ENCODE data around the gene CHST2.
"Not testable (repeated sequence)": the region's sequence is repeated elsewhere in the genome, so short reads cannot be mapped to it uniquely, and the experiment has no call there.

The CHST2 gene, protein sequence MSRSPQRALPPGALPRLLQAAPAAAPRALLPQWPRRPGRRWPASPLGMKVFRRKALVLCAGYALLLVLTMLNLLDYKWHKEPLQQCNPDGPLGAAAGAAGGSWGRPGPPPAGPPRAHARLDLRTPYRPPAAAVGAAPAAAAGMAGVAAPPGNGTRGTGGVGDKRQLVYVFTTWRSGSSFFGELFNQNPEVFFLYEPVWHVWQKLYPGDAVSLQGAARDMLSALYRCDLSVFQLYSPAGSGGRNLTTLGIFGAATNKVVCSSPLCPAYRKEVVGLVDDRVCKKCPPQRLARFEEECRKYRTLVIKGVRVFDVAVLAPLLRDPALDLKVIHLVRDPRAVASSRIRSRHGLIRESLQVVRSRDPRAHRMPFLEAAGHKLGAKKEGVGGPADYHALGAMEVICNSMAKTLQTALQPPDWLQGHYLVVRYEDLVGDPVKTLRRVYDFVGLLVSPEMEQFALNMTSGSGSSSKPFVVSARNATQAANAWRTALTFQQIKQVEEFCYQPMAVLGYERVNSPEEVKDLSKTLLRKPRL

DNA sequence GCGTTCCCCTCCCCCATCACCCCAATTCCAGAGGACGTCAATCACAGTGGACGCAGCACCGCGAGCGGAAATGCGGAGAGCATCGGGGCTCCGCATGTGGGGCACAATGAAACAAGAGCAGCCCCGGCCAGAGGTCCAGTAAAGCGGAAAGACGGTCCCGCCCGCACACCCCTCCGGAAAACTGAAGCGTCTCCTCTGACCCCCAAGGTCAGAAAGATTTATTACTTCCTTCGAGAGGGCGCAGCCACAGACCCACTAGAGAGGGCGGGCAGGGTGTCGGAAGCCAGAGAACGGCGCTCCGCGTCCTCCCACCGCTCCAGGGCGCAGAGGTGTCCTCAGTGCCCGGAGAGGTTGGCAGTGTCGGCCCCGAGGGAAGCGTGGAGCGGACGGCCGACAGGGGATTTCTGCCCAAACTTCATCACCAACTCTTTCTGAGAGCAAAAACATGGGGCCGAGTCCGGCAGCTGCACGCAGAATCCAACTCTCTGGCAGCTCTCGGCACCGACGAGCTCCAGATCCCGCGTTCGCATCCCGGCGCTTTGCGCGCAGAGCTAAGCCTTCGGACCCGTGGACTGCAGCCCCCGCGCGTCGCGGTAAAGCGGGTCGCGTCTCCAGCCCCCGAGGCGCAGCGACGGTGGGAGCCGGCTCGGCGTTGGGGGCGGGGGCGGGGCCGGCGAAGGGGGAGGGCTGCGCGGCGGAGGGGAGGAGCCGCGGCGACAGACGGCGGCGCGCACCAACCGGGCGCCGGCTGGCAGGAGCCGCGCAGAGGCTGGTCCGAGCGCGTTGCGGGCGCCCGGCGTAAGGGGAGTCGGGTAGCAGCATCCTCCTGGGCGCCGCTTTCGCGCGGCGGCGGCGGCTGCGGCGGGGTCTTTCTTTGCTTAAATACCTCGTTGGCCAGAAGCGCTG lies at the start of gene CHST2:
Gene CHST2, plus strand, starts transcription at position 763 of the 906 bp plus-strand sequence. CDS start 1,046 bp downstream, outside the sequence.
- DNase-seq (ENCODE audit: low read depth): no peak

DNA sequence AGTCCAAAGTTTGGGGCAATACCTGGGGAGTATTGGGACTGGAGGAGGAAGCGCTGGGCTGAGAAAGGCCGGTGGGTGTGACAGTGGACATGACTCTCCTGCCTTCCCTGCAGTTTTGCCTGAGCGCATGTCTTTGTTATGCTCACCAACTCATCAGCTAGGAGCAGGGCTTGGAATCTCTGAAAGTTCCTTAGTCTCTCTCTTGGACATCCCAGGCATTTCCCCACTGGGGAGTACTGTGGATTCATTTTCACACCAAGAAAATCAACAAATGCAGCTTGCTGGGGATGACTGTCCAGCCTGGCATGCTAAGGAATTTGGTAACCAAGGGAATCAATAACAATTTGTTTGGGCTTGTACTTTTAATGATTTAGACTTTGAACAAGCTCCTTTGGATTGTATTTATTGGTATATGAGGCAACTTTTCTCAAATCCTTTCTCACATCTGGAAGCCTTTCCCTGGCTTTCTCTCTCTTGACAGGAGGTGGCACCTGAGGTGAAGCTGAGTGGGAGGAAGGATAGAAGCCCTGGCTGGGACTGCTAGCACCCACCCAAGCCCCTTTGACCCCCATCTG lies 48.5 kb upstream of the CHST2 start:
- peak; percentile 8 for DNase-seq (ENCODE audit: low read depth)

DNA sequence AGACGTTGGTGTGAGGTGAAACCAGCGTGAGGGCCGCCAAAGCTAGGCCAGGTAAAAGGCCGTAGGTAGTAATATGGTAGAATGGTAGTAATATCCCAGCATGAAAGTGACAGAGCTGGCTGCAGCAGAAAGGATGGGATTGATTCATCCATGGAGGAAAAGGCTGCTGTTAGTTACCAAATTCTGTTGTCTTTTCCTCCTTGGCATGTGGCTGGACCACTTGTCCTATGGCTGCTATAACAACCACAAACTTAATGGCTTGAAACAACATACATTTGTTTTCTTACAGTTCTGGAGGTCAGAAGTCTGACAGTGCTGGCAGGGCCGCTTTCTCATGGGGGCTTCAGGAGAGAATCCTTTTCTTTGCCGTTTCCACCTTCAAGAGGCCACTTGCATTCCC lies 47.8 kb upstream of the CHST2 start:
- DNase-seq (ENCODE audit: low read depth): no peak

GRCh38 chr3:143072298-143073020 lies 47.1 kb upstream of the CHST2 start:
- DNase-seq (ENCODE audit: low read depth): not testable (repeated sequence)

GRCh38 chr3:143073541-143073940 lies 46.0 kb upstream of the CHST2 start:
- DNase-seq (ENCODE audit: low read depth): not testable (repeated sequence)

GRCh38 chr3:143073983-143074382 lies 45.6 kb upstream of the CHST2 start:
- DNase-seq (ENCODE audit: low read depth): not testable (repeated sequence)

DNA sequence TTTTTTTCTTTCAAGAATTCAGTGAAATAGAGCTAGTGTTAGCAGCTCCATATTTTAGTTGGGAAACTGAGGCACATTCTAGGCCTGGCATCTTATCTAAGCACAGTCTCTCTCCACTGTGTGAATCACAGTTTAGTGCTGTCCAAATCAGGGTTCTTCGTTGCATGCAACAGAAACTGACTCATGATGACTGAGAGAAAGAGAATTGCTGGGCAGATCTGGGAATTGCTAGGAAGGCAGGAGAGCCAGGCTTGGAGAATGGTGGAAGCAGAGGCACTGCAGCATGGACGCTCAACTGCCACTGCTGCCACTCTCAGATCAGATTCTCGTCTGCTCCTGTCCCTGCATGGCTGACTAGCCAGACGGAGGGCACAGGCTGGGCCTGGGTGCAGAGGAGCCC lies 40.7 kb upstream of the CHST2 start:
- DNase-seq (ENCODE audit: low read depth): no peak

GRCh38 chr3:143080196-143080595 lies 39.4 kb upstream of the CHST2 start:
- DNase-seq (ENCODE audit: low read depth): no peak

GRCh38 chr3:143081365-143081764 lies 38.2 kb upstream of the CHST2 start:
- DNase-seq (ENCODE audit: low read depth): no peak

DNA sequence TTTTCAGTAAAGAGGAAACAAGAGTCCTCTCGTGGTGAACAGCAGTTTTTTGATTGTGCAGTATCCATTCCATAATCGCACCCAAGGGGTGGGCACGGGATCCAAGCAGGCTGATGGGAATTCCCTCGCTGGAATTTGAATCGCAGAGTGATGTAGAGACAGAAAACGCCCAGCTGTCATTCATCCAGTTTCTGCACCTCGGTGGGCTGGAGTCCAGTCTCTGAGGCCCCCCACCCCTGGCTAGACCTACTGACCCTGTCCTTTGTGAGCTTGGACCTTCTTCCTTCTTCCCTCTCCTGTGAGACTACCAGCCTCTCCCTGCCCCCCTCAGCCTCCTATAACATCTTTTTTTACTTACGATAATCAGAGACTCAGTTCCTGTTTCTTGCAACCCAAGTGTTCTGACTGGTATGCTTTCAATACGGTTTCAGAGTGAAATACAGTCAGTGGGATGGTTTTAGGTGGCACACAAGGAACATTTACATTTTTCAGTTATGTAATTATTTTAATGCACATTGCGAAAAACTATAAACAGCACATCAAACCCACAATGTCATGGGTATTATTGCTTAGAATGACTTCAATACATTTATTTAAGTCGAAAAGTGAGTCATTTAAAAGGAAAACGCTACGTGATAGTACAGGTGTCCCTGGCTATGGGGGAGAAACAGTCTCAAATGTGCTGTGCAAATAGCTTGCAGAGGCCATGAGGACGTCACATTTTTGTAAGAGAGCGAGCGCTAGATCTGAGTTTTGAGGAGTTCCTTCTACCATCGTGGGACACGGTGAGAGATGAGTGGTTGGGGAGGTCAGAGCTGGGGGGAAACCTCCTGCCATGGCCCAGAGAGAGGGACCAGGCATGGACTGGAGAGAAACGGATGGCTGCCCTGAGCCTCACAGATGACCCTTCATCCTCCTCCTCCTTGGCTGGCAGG lies 37.5 kb upstream of the CHST2 start:
- no peak for DNase-seq (ENCODE audit: low read depth)

DNA sequence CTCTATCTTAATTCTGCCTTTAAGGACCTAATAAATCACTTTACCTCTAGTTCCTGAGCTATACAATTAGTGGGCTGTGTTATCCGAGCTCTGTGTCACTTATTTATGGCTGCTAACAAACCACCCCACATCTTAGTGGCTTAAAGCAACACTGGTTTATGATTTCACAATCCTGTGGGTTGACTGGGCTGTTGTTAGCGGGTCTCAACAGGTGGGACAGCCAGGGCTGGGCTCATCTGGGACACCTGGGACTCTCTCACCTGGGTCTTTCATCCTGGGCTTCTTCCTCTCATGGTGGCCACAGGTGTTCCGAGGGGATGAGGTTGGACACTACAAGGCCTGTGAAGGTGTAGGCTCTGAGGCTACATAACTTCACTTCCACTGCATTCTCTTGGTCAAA lies 35.8 kb upstream of the CHST2 start:
- DNase-seq (ENCODE audit: low read depth): no peak

DNA sequence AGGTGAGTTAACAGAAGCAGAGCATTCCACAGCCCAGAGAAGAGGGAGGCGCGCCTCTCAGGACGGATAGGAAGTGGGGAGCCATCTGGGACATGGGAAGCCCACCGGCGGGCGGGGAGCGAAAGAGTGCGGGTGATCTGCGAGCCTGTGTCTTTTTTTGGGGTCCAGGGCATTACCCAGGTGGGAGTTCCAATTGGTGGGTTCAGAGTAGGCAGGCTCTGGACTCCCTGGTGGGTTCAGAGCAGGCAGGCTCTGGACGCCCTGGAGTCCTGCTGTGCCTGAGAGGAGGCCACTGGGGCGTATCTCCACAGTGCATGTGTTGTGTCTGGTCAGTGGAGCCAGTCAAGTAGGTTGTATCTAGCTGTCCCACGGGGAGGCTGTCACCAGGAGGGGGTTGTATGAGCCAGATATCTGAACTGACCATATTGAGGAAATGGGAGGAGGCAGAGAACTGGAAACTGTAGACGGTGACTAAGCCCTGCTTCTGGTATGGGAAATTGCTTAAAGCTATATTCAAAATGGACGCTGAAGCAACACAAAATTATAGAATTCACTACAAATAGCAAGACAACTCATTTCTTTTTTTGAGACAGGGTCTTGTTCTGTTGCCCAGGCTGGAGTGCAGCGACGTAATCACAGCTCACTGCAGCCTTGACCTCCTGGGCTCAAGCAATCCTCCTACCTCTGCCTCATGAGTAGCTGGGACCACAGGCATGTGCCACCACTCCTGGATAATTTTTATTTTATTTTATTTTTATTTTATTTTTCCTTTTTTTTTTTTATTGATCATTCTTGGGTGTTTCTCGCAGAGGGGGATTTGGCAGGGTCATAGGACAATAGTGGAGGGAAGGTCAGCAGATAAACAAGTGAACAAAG lies 34.5 kb upstream of the CHST2 start:
- no peak for DNase-seq (ENCODE audit: low read depth)

GRCh38 chr3:143088835-143089234 lies 30.7 kb upstream of the CHST2 start:
- no peak for DNase-seq (ENCODE audit: low read depth)

GRCh38 chr3:143089965-143090364 lies 29.6 kb upstream of the CHST2 start:
- DNase-seq (ENCODE audit: low read depth): no peak

DNA sequence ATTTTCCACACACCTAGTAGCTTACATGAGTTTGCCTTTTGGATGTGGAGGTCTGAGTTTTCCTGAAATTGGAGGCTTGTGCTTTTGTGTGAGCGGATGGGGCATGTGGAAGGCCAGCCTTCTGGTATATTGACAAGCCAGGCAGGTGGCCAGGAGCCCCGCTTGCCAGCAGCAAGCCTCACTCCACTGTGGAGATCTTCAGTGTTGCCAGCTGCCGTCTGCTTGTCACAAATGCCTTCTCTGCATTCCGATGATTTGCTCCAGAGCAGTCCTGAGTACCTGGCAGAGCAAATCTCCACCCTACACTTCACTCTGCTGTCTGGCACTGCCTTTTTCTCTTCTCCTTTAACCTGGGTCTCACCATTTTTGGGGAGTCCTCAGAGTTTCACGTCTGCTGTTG lies 29.1 kb upstream of the CHST2 start:
- no peak for DNase-seq (ENCODE audit: low read depth)

GRCh38 chr3:143090976-143091837 lies 28.4 kb upstream of the CHST2 start:
- DNase-seq (ENCODE audit: low read depth): no peak

GRCh38 chr3:143092191-143092590 lies 27.4 kb upstream of the CHST2 start:
- DNase-seq (ENCODE audit: low read depth): no peak

DNA sequence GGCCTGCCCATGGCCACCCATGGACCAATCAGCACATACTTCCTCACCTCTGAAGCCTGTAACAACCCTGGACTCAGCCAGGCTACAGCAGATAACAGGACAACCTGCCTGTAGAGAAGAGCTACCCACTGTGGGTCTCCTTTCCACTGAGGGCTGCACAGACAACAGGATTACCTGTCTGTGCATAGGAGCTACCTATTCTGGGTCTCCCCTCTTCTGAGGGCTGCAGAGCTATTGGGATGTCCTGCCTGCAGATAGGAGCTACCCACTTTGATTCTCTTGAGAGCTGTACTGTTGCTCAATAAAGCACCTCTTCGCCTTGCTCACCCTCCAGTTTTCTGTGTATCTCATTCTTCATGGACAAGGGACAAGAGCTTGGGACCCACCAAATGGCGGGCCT lies 23.8 kb upstream of the CHST2 start:
- DNase-seq (ENCODE audit: low read depth): no peak

Measured in HS-27A (cell line).